Esophagus muscularis mucosa (tissue), 3 donors: Measurements from ENCODE around the gene ELL2.

Experiments
- POLR2A ChIP-seq: fragments of 450-650 bp; IDR thresholded peaks from one replicate; pipeline ENCODE4 v1.6.1; 2017; ENCODE audit warnings: antibody characterized with exemption, moderate library complexity, mild to moderate bottlenecking, low read depth
- POLR2AphosphoS5 ChIP-seq, 2 donors: sonication (generic); formaldehyde crosslinking; IDR thresholded peaks; one replicate each; pipeline ENCODE4 v1.6.1; 2017; ENCODE audit warnings: antibody characterized with exemption in 2 of 2
- TF ChIP-seq, protein P1 (sequence below), 3 experiments: fragments of 200-600 bp in 2 of 3; fragments of 450-650 bp in 1 of 3; sonication (generic) in 2 of 3; IDR thresholded peaks; one replicate each; pipeline ENCODE4 v1.5.1; 2017 to 2019; ENCODE audit warnings: antibody characterized with exemption in 3 of 3, mild to moderate bottlenecking in 2 of 3, moderate library complexity in 1 of 3

DNA sequence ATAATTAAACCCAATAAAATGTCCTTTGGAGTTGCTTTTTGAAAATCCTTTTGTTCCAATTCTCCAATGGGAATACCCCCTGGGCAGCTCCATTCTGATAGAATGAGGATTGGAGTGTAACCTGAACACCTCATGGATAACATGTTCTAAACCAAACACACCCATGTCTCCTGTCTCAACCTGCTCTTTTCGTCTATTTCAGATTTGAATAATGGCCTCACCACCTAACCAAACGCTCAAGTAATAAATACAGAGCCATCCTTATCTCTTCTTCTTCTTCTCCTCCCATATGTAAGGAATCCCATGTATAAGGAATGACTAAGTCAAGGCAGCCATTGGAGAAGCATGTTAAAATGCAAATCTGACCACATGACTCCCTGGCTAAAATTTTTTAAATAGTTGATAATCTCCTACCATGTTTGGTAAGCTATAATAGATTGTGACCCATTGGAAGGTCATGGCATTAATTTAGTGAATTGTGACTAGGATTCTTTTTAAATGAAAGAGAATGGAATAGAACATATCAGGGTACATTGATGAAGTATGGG is 26.0 kb downstream of the ELL2 start:
- TF ChIP-seq, protein P1, sequence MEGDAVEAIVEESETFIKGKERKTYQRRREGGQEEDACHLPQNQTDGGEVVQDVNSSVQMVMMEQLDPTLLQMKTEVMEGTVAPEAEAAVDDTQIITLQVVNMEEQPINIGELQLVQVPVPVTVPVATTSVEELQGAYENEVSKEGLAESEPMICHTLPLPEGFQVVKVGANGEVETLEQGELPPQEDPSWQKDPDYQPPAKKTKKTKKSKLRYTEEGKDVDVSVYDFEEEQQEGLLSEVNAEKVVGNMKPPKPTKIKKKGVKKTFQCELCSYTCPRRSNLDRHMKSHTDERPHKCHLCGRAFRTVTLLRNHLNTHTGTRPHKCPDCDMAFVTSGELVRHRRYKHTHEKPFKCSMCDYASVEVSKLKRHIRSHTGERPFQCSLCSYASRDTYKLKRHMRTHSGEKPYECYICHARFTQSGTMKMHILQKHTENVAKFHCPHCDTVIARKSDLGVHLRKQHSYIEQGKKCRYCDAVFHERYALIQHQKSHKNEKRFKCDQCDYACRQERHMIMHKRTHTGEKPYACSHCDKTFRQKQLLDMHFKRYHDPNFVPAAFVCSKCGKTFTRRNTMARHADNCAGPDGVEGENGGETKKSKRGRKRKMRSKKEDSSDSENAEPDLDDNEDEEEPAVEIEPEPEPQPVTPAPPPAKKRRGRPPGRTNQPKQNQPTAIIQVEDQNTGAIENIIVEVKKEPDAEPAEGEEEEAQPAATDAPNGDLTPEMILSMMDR (IDR thresholded peaks at IDR 0.05): no peak
- no peak for TF ChIP-seq POLR2A
- no peak for TF ChIP-seq POLR2AphosphoS5 (IDR thresholded peaks at IDR 0.05)
